Esophagus muscularis mucosa (tissue), 3 donors: ENCODE measurements around the gene KCNK16.

Experiments used
- CTCF ChIP-seq, 3 experiments: fragments of 200-600 bp in 2 of 3; fragments of 450-650 bp in 1 of 3; sonication (generic) in 2 of 3; IDR thresholded peaks; one replicate each; pipeline ENCODE4 v1.5.1; 2017 to 2019; ENCODE audit warnings: antibody characterized with exemption in 3 of 3, mild to moderate bottlenecking in 2 of 3, moderate library complexity in 1 of 3
- EP300 ChIP-seq: sonication (generic); formaldehyde crosslinking; IDR thresholded peaks from one replicate; pipeline ENCODE4 v1.6.1; 2017; ENCODE audit warnings: antibody characterized with exemption

GRCh38 chr6:39341937-39342336 lies 19.4 kb upstream of the KCNK16 start:
- no peak for TF ChIP-seq EP300
- TF ChIP-seq CTCF (IDR thresholded peaks at IDR 0.05), result no peak
